GM19023 (cell line): Measurements from ENCODE around the gene PROZ.
"Not testable (repeated sequence)": the region's sequence is repeated elsewhere in the genome, so short reads cannot be mapped to it uniquely, and the experiment has no call there.

Source experiments
- ATAC-seq: cut with Tn5 transposase; IDR thresholded peaks from one replicate; pipeline ENCODE4 v1.9.1; 2021; ENCODE audit warnings: mild to moderate bottlenecking, moderate library complexity; ENCODE audit not compliant: unreplicated experiment

PROZ gene, protein sequence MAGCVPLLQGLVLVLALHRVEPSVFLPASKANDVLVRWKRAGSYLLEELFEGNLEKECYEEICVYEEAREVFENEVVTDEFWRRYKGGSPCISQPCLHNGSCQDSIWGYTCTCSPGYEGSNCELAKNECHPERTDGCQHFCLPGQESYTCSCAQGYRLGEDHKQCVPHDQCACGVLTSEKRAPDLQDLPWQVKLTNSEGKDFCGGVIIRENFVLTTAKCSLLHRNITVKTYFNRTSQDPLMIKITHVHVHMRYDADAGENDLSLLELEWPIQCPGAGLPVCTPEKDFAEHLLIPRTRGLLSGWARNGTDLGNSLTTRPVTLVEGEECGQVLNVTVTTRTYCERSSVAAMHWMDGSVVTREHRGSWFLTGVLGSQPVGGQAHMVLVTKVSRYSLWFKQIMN

DNA sequence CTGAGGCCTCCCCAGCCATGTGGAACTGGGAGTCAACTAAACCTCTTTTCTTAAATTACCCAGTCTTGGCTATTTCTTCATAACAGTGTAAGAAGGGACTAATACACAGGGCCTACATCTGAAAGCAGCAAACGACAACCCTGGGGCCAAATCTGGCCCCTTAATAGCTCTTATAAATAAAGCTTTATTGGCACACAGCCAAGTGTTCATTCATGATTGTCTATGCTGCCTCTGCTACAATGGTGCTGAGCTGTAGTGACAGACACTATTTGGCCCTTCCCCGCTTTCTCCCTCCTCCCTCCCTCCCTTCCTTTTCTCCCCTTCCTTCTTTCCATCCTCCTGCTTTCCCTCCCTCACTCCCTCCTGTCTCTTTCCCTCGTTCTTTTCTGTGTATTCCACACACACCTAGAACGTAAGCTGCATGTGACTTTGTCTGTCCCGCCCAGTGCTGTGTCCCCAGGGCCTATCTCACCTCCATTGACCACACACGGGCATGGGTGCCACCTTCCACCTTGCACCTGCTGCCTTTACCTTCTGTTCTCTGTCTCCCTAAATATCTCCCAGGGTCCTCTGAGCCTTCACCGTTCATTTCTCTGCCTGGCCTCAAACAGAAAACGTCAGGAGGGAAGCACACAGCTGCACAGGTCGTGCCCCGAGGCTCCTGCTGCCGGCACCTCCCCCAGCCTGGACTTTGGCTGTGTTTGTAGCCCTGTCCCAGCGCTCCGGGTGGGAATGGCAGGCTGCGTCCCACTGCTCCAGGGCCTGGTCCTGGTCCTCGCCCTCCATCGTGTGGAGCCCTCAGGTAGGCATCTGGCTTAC, at the start of gene PROZ:
PROZ (plus strand) TSS at position 720 of the 819 bp plus-strand sequence; CDS start at position 733, 13 bp downstream.
- no peak for ATAC-seq

DNA sequence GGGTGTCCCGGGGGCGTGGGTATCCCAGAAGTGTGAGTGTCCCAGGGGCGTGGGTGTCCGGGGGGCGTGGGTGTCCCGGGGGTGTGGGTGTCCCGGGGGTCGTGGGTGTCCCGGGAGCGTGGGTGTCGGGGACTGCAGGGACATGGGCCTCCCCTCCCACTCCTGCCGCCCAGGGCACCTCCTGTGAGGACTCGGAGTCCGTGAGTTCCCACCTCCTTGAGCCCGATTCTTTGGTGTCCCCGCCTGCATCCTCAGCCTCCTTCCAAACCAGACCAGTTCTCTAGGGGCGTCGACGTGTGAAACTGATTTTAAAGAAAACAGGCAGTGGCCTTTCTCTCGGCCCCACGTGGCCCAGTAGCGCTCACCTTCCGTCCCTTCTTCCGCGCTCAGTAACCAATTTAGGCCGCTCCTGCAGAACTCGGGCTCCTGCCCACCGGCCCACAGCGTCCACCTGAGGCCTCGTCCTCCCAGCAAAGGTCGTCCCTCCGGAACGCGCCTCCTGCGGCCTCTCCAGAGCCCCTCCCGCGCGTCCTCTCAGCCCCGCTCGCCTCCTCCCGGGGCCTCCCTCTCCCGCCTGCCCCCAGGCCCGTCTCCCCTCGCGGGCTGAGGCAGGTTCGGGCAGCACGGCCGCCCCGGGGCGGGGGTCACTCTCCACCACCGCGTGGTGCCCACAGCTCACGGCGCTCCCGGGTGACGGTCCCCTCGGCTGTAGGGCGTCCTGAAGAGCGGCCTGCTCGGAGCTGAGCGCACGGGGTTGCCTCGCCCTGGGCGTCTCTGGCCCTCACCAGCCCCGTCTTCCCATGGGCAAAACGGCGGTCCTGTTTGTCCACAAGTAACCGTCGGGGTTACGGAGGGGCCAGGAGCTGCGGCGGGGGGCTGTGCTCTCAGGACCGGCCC, 49.0 kb upstream of the PROZ start:
- no peak for ATAC-seq

DNA sequence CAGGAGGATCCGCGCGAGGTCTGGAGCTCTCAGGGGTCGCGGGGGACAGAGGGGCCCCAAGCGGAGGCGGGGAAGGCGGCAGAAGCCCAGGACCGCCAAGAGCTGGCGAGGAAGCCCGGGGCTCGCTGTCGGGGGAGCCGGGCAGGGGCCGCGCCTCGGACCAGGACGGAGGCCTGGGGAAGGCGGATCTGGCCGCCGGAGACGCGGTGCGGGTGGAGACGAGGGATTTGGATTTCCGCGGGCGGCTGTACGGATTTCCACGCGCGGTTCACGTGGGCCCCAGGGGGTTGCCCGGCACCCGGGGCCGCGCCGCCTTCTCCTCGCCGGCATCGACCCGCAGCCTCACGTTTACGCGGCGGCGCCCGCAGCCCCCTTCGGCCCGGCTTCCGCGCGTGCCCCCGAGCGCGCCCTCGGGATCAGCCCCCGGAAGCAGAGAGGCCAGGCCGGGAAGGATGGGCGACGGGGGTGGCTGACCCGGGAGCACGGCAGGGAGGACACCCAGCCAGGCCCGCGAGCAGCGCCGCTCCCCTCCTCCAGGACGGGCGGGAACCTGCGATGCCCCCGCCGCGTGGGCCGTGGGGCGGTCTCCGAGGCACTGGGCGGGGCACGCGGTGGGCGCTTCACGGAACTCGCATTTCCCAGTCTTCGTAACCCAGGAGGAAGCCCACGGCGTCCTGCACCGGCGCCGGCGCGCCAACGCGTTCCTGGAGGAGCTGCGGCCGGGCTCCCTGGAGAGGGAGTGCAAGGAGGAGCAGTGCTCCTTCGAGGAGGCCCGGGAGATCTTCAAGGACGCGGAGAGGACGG, 48.2 kb upstream of the PROZ start:
- no peak for ATAC-seq

DNA sequence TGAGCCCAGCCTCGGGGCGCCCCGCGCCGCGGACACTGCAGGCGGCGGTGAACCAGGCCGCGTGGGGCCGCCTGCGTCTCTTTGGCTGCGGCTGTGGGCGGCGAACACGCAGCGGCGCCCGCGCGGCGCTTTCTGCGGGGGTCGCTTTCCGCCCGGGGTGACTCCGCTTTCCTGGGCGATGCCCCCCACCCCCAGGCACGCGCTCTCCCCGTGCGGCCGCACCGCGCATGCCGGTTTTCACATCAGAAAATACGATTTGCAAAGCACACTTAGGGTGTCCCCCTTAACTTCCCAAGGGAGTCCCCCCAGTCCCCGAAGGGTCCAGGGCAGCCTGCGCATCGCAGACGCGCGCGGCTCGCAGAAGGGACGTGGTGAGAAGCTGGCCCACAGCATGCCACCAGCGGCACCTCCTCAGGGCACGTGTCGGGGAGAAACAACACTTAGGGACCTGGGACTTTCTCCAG, 47.6 kb upstream of the PROZ start:
- no peak for ATAC-seq

DNA sequence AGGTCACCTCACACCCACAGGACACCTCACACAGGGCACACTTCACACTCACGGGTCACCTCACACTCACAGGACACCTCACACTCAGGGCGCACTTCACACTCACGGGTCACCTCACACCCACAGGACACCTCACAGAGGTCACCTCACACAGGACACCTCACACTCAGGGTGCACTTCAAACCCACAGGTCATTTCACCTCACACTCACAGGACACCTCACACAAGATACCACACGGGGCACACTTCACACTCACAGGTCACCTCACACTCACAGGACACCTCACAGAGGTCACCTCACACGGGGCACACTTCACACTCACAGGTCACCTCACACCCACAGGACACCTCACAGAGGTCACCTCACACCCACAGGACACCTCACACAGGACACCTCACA, 46.6 kb upstream of the PROZ start:
- ATAC-seq: not testable (repeated sequence)

DNA sequence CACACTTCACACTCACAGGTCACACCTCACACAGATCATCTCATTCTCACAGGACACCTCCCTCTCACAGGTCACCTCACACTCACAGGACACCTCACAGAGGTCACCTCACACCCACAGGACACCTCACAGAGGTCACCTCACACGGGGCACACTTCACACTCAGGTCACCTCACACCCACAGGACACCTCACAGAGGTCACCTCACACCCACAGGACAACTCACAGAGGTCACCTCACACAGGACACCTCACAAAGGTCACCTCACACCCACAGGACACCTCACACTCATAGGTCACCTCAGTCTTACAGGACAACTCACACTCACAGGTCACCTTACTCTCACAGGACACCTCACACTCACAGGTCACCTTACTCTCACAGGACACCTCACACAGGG, 46.0 kb upstream of the PROZ start:
- not testable (repeated sequence) for ATAC-seq

DNA sequence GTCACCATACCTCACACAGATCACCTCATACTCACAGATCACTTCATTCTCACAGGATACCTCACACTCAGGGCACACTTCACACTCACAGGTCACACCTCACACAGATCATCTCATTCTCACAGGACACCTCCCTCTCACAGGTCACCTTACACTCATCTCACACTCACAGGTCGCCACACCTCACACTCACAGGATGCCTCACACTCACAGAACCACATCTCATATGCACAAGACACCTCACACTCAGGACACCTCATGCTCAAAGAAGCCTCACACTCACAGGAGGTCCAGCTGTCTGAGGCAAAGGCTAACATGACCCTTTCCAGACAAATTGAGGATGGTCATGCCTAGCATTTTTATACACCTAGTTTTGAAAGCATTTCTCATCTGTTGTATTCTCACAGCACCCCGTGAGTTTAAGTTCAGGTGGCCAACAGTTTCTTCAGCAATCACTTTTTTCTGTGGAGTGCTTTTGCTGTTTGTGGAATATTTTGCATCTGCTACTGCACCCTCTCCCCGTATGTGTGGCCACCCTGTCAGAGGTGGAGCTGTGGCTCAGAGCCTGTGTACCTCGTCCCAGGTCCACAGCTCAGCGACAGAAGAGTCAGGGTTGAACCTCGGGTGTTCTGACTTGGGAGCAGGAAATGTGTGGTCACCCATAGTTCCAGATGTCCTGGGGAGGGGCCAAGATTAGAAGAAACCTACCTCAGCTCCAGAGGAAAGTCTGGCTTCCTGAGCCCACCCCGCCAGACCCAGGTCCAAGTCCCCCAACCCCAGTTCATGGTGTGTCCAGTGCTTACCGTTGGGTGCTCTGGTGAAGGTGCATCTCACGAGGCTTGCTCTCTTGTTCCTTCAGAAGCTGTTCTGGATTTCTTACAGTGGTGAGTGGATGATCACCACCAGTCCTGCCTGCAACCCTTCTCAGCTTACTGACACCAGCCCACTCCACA, 45.3 kb upstream of the PROZ start:
- ATAC-seq: no peak

DNA sequence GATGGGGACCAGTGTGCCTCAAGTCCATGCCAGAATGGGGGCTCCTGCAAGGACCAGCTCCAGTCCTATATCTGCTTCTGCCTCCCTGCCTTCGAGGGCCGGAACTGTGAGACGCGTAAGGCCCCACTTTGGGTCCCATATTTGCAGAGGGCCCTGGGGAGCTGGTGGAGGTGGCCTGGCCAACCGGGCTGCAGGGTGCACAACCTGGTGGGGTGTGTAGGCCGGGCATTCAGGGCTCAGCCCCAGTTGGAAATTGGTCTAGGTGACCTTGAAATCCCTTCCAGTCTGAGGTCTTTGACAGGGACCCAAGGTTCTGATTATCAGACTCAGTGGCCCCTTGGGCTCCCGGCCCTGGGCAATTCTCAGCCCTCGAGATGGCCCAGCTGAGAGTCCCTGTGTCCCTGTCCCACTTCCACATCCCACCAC, 44.6 kb upstream of the PROZ start:
- ATAC-seq: no peak

DNA sequence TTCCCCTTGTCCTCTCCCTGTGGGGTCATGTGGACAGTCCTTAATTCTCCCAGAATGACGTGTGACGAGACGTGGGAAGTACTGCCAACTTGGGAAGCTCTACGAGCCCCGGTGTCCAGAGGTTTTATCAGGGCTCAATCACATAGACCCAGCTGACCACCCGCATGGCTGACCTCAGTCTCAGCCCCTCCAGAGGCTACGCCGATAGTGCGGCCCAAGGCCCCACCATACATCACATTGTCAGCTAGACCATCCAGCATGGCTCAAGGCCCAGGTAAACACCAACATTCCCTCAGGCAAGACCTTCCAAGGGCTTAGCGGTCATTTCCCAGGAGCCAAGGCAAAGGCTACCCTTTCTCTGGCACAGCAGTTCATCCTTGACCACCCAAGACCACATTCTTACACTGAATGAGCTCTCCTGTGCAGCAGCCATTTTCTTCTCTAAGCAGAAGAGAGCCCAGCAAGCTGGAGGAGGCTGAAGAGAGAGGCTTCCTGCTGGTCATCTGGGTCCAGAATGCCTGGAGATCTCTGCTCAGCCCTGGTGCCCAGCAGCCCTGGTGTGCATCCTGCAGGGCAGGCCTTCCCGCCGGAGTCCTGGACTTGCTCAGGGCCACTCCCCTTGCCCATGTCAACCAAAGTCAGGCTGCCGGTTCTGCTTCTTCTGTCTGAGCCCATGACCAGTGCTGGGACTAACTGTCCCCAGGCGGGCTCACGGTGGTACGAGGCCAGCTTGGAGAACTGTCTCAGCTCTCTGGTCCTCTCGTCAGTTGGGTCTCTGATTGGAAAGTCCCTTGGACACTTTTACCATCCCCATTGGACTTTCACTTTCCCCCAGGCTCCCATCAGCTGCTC, 43.7 kb upstream of the PROZ start:
- no peak for ATAC-seq

DNA sequence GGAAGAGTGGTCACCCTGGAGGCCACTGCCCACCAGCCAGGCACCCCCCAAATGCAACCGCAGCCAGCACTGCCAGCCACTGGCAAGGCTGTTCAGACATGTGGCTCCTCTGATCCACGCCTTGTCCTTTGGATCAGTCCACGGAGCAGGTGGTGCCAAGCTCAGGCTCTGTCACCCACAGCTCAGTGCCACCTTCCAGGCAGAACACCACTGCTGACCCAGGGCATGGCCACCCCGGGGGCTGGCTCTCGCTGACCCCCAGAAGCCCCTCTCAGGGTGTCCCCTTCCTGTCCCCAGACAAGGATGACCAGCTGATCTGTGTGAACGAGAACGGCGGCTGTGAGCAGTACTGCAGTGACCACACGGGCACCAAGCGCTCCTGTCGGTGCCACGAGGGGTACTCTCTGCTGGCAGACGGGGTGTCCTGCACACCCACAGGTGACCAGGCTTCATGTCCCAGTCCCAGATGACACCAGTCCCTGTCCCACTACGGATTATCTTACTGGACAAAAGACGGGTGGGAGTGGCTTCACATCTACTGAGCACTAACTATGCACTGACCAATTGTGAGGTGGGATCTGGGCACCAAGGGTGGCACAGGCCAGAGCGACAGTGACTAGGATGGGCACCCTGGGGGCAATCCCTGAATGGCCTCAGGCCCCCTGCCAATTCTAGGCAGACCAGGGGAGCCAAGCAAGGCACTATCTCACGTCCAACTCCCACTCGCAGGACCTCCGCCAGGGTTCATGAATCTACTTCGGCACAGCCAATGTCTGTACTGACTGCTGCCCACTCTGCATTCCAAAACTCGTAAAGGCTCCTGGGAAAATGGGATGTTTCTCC, 42.9 kb upstream of the PROZ start:
- ATAC-seq: no peak

DNA sequence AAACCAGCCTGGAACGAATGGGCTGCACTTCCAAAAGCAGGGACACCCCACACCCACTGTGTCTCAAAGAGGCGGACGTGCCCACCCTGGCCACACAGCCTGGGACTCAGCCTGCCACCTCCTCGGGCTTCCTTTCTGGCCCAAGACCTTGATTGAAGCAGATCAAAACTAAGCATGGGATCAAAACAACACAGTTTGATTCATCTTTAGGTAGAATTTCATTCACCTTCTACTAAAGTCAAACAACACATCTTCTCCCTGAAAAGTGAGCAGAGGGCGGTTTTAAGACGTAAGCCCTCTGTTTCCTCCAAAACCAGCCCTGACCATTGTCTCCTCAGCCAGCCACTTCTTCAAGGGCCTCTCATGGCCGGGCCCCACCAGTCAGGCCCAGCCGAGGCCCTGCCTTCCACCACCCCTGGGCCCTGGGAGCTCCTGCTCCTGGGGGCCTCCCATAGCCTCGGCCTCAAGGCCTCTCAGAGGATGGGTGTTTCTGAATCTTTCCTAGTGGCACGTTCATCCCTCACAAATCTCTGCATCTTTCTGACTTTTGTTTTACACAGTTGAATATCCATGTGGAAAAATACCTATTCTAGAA, 42.1 kb upstream of the PROZ start:
- no peak for ATAC-seq

DNA sequence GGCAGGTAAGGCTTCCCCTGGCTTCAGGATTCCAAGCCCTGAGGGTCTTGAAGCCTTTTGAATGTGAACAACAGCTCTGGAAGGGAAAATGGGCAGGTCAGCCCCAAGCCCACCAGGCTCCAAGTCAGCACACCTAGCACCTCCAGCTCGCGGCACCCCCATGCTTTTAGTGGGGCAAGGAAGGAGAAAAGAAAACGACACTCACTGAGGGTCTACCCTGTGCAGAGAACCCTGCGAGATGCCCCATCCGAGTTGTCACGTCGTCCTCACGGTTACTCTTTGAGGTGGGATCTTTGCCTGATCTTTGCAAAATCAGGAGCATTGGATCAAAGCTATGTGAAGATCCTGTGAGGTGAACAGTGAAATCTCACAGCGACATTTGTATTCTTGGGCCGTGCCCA, 41.6 kb upstream of the PROZ start:
- no peak for ATAC-seq

DNA sequence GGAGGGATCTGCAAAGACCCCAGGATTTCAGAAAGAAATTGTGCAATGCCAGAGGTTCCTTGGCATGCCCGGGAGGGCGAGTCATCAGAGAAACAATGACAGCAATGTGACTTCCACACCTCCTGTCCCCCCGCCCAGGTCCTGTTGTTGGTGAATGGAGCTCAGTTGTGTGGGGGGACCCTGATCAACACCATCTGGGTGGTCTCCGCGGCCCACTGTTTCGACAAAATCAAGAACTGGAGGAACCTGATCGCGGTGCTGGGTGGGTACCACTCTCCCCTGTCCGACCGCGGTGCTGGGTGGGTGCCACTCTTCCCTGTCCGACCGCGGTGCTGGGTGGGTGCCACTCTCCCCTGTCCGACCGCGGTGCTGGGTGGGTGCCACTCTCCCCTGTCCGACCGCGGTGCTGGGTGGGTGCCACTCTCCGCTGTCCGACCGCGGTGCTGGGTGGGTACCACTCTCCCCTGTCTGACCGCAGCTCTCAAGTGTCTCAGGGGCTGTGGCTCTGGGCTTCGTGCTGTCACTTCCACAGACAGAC, 41.0 kb upstream of the PROZ start:
- no peak for ATAC-seq

DNA sequence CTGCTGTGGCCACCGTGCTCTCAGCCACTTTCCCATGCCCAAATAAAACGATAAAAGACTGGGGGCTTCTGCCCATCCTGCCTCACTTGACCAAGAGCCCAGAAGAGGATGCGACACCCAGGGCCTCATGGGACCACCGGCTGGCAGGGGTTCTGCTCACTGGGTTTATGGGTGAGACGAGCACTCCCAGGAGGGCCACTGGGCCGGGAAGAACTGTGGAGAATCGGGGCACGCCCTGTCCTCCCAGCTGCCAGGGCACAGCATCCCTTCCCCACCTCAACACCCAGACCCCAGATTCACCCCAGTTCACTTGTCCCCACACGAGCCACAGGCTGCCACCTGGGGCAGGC, 40.6 kb upstream of the PROZ start:
- ATAC-seq: no peak

DNA sequence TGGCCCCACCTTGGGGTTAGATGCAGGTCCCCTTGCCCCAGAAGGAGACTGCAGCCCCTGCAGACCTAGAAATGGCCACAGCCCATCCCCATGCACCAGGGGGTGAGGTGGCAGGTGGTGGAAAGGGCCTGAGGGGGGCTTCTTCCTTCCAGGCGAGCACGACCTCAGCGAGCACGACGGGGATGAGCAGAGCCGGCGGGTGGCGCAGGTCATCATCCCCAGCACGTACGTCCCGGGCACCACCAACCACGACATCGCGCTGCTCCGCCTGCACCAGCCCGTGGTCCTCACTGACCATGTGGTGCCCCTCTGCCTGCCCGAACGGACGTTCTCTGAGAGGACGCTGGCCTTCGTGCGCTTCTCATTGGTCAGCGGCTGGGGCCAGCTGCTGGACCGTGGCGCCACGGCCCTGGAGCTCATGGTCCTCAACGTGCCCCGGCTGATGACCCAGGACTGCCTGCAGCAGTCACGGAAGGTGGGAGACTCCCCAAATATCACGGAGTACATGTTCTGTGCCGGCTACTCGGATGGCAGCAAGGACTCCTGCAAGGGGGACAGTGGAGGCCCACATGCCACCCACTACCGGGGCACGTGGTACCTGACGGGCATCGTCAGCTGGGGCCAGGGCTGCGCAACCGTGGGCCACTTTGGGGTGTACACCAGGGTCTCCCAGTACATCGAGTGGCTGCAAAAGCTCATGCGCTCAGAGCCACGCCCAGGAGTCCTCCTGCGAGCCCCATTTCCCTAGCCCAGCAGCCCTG, 40.0 kb upstream of the PROZ start:
- ATAC-seq: no peak
